ENCODE results near the gene SMAP1. TPM values are rescaled to one million over a fixed set of nuclear protein-coding genes. Genes with fewer than 3 reads are reported as not detected.

SMAP1 gene
- total and polyA plus RNA-seq, 9 of the 15 experiments (the other 6 are each of a cell fraction or from before 2014, with no cell fraction given) = 11.4 to 26.4 (median 15.5) TPM

DNA sequence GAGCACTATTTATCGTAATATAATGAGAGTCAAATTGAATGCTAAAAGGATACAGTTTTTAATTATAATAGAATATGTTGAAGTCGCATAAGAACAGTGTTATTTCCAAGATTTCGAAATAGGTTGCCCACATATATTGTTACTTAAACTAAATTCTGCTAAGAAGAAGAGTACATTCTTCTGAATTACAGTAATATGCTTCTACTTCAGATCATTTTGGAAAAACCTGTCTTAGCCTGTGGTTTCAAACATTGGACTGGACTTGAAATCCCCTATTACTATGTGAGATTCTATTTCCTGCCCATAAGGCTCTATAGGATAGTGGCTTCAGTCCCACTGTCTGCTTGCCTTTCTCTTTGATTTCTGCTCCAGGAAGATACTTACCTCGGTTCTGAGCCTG lies 152.0 kb downstream of the SMAP1 start:
- Histone ChIP-seq H4K20me1 (replicated peaks; ENCODE audit: control insufficient read depth, insufficient read depth, low read length) (no peaks in the 10 kb centered on the region), H3K9me3 (replicated peaks; ENCODE audit: control insufficient read depth, insufficient read depth, low read depth, low read length) (no peaks in the 10 kb centered on the region), H3K9me1 (ENCODE audit: control insufficient read depth, insufficient read depth, low read length) (no peaks in the 10 kb centered on the region), H3K79me2 (ENCODE audit: control insufficient read depth, insufficient read depth, low read length) (no peaks in the 10 kb centered on the region), H3K4me3 (no peak overlapping the region), H3K36me3 (ENCODE audit: control insufficient read depth, insufficient read depth, low read length) (no peaks in the 10 kb centered on the region), H2AFZ (ENCODE audit: low read depth, low read length) (no peak overlapping the region), H3K27ac (ENCODE audit: extremely low read depth, low read depth, low read length) (no peak overlapping the region), H3K27me3 (ENCODE audit: control insufficient read depth in 2 of 2, insufficient read depth in 2 of 2, low read length in 2 of 2) (no peaks in the 10 kb centered on the region), H3K4me2 (ENCODE audit: insufficient read depth, low read length) (no peak overlapping the region), H3K9ac (ENCODE audit: insufficient read depth in 1 of 2, low read depth in 2 of 2, low read length in 2 of 2) (no peak overlapping the region), H3K4me1 (replicated peaks in 1 of 2; ENCODE audit: control insufficient read depth in 2 of 2, insufficient read depth in 2 of 2, low read length in 2 of 2) (no peaks in the 10 kb centered on the region)
- 12% methylated on average over 4 of the region's 4 CpGs for WGBS (ENCODE audit: insufficient coverage, low coverage, missing lambda C conversion rate)
- no peak for DNase-seq (ENCODE audit: extremely low read depth in 1 of 4, low spot score in 3 of 4)
- FAIRE-seq = no peak
- intact Hi-C loops (cut with micrococcal nuclease) (no loop called here), in situ Hi-C loops (cut with MboI) (no loop called here)
- no peak for TF ChIP-seq SETDB1 (IDR thresholded peaks at IDR 0.05; ENCODE audit: low read length)
- no peak for TF ChIP-seq CEBPG (CRISPR knock-in tag; IDR thresholded peaks at IDR 0.05)
- 0 out of 4 replicates have a peak, but pooled peaks of 1 of the 2 experiments have one; percentile 10 for TF ChIP-seq CEBPG (tag; conservative IDR thresholded peaks at IDR 0.05 in 1 of 2, IDR thresholded peaks at IDR 0.05 in 1 of 2)
- no TSS peak for BruUV-seq (replicated peaks)
- ChIA-PET CTCF (ENCODE audit: low intra/inter-chr PET ratio) (no interaction called here), POLR2A (no interaction called here)
- no peak for ATAC-seq

DNA sequence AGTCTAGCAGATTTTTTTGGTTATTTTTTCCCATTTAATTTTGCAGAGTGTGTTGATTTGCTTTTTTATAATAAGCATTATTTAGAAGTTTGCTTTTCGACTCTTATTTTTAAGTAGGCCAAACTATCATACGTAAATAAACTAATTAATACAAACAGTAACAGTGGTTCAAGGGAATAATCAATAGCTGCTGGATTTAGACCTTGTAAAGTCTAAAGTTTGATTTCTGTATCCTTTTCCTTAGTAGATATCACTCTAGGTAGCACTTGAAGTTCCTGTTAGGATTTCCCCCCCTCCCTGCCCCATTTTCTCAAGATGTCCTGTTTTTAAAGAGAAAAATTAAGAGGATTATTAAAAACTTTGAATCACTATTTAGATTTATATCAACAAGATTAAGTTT lies 153.1 kb downstream of the SMAP1 start:
- Histone ChIP-seq H3K79me2 (ENCODE audit: control insufficient read depth, insufficient read depth, low read length) (no peaks in the 10 kb centered on the region), H4K20me1 (replicated peaks; ENCODE audit: control insufficient read depth, insufficient read depth, low read length) (no peaks in the 10 kb centered on the region), H2AFZ (ENCODE audit: low read depth, low read length) (no peak overlapping the region), H3K9me3 (replicated peaks; ENCODE audit: control insufficient read depth, insufficient read depth, low read depth, low read length) (no peaks in the 10 kb centered on the region), H3K27me3 (ENCODE audit: control insufficient read depth in 2 of 2, insufficient read depth in 2 of 2, low read length in 2 of 2) (no peaks in the 10 kb centered on the region), H3K9ac (ENCODE audit: insufficient read depth in 1 of 2, low read depth in 2 of 2, low read length in 2 of 2) (no peak overlapping the region), H3K27ac (ENCODE audit: extremely low read depth, low read depth, low read length) (no peak overlapping the region), H3K4me2 (ENCODE audit: insufficient read depth, low read length) (no peak overlapping the region), H3K4me1 (replicated peaks in 1 of 2; ENCODE audit: control insufficient read depth in 2 of 2, insufficient read depth in 2 of 2, low read length in 2 of 2) (no peaks in the 10 kb centered on the region), H3K36me3 (ENCODE audit: control insufficient read depth, insufficient read depth, low read length) (no peaks in the 10 kb centered on the region), H3K4me3 (no peak overlapping the region), H3K9me1 (ENCODE audit: control insufficient read depth, insufficient read depth, low read length) (no peaks in the 10 kb centered on the region)
- BruUV-seq (replicated peaks) = no TSS peak
- FAIRE-seq = no peak
- no peak for DNase-seq (ENCODE audit: extremely low read depth in 1 of 4, low spot score in 3 of 4)
- in situ Hi-C loops (cut with MboI) = no loop called here
- ATAC-seq = no peak
- intact Hi-C loops (cut with micrococcal nuclease) = no loop called here
- ChIA-PET POLR2A (no interaction called here), CTCF (ENCODE audit: low intra/inter-chr PET ratio) (no interaction called here)
- no peak for TF ChIP-seq LEF1 (IDR thresholded peaks at IDR 0.05)
- 18% methylated on average over 2 of the region's 2 CpGs for WGBS (ENCODE audit: insufficient coverage, low coverage, missing lambda C conversion rate)

All from K562 (cell line).